HG03575 (cell line): Measurements from ENCODE around the gene SLCO4C1.
A peak's percentile ranks its signal among the peaks of the same experiment; 100 is the strongest.
"Not testable (repeated sequence)": the region's sequence is repeated elsewhere in the genome, so short reads cannot be mapped to it uniquely, and the experiment has no call there.

Experiments
- ATAC-seq: cut with Tn5 transposase; IDR thresholded peaks from one replicate; pipeline ENCODE4 v1.9.1; 2021; ENCODE audit not compliant: unreplicated experiment, insufficient number of reproducible peaks, low FRiP score; ENCODE audit errors: extremely low read depth

SLCO4C1 gene

GRCh38 chr5:102296178-102296817 is at the start of gene SLCO4C1:
Gene SLCO4C1 (minus strand): TSS chr5:102296284. CDS start chr5:102296262, 22 bp downstream.
- ATAC-seq: peak; percentile 94

- no peak for ATAC-seq
Observed at GRCh38 chr5:102341681-102342288, 45.7 kb upstream of the SLCO4C1 start.

- no peak for ATAC-seq
Observed at GRCh38 chr5:102324714-102325113, 28.6 kb upstream of the SLCO4C1 start.

GRCh38 chr5:102318801-102319200 is 22.7 kb upstream of the SLCO4C1 start:
- ATAC-seq: not testable (repeated sequence)

GRCh38 chr5:102314328-102314727 is 18.2 kb upstream of the SLCO4C1 start:
- ATAC-seq: no peak

GRCh38 chr5:102313912-102314311 is 17.8 kb upstream of the SLCO4C1 start:
- ATAC-seq: no peak

- ATAC-seq: no peak
Observed at GRCh38 chr5:102312586-102313370, 16.7 kb upstream of the SLCO4C1 start.

GRCh38 chr5:102309586-102309985 is 13.5 kb upstream of the SLCO4C1 start:
- no peak for ATAC-seq

GRCh38 chr5:102307232-102307631 is 11.1 kb upstream of the SLCO4C1 start:
- no peak for ATAC-seq

- ATAC-seq: no peak
Observed at GRCh38 chr5:102306121-102306520, 10.0 kb upstream of the SLCO4C1 start.

GRCh38 chr5:102295534-102296177 is 428 bp downstream of the SLCO4C1 start:
- no peak for ATAC-seq

- ATAC-seq: no peak
Observed at GRCh38 chr5:102294886-102295395, 1.1 kb downstream of the SLCO4C1 start.

GRCh38 chr5:102290004-102290403 is 6.1 kb downstream of the SLCO4C1 start:
- ATAC-seq: no peak

GRCh38 chr5:102289251-102289899 is 6.7 kb downstream of the SLCO4C1 start:
- no peak for ATAC-seq

- no peak for ATAC-seq
Observed at GRCh38 chr5:102288630-102289029, 7.5 kb downstream of the SLCO4C1 start.

GRCh38 chr5:102286476-102286875 is 9.6 kb downstream of the SLCO4C1 start:
- no peak for ATAC-seq

GRCh38 chr5:102283102-102283797 is 12.8 kb downstream of the SLCO4C1 start:
- peak; percentile 33 for ATAC-seq

- ATAC-seq: no peak
Observed at GRCh38 chr5:102279711-102280110, 16.4 kb downstream of the SLCO4C1 start.
